HG02852 (cell line): Measurements from ENCODE around the gene TADA3.

Experiments
- ATAC-seq: cut with Tn5 transposase; IDR thresholded peaks from one replicate; pipeline ENCODE4 v1.9.1; 2021; ENCODE audit warnings: mild to moderate bottlenecking, moderate library complexity; ENCODE audit not compliant: unreplicated experiment

TADA3 gene

DNA sequence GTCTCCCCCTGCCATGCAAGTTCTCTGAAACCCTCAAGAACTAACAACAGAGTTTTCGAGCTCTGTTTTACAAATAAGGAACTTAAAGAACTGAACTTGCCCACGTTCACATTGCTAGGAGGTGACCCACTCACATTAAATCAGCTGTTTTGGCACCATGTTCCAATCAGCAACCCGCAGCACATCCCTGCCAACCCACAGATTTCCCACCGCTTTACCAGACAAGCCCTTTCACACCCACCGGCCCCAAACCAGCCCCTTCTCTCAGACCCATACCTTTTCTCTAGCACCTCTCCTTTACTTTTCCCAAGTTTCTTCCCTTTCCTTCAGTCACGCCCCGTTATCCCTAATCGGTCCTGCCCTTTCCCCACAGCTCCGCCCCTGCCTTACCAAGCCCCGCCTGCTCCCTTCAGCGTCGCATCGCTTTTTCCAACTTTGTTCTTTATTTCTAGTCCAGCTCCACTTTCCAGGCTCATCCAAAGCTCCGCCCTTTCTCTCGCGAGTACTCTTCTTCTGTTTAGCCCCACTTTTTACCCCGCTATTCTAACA is 61.5 kb downstream of the TADA3 start:
- ATAC-seq: peak; percentile 44
